ENCODE measurements around the gene DYRK2.

DNA sequence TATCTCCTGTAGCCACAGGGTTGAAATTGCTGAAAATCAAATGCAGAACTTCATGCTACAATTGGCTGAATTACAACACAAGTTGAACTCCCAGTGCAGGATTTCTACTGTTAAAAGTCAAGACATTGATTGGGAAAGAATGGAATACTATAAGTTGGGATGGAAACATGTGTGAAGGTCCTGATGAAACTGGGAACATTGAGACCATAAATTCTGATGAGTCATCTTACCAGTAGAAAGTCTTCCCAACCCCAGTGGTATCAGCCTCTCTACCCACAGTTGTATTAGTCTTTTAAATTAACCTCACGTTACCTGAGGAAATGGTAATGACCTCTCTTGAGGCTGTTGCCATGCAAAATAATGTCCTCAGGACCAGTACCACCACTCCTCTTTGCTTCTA is 27.4 kb upstream of the DYRK2 start:
- TF ChIP-seq CTCF (conservative IDR thresholded peaks at IDR 0.05 in 1 of 2, IDR thresholded peaks at IDR 0.05 in 1 of 2; ENCODE audit: extremely low read depth in 1 of 2, insufficient read depth in 1 of 2, low read depth in 1 of 2, low read length in 2 of 2) (no peak), EZH2 (IDR thresholded peaks at IDR 0.05; ENCODE audit: borderline replicate concordance, low read length) (no peak)
